Stimulated activated CD8-positive, alpha-beta memory T cell treated with anti-CD3 and anti-CD28 coated beads, Interleukin-15, amount 100 ng/mL, for 48 hours (primary cell): ENCODE data around the gene GNPNAT1.
"Not testable (repeated sequence)": the region's sequence is repeated elsewhere in the genome, so short reads cannot be mapped to it uniquely, and the experiment has no call there.

ENCODE experiments used
- DNase-seq, 2 donors: peaks; one replicate each; pipeline ENCODE4 v3.0.0-alpha.2; 2020; ENCODE audit warnings: low read depth in 2 of 2

The GNPNAT1 gene

DNA sequence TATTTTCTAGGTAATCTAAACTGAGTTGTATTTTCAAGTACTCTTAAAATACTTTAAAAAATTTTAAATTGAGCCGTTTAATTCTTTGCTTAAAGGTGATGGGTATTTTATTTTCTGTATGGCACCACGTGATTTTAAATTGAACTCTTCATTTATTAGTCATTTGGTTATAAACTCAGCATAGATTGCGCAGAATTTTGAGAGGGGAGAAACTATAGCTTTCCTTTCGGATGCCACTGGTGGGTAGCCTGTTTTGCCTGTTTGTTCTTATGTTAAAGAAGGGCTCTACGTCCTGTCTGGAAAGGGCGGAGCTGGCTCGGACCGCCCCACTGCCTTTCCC lies 61.9 kb downstream of the GNPNAT1 start:
- DNase-seq: no peak

DNA sequence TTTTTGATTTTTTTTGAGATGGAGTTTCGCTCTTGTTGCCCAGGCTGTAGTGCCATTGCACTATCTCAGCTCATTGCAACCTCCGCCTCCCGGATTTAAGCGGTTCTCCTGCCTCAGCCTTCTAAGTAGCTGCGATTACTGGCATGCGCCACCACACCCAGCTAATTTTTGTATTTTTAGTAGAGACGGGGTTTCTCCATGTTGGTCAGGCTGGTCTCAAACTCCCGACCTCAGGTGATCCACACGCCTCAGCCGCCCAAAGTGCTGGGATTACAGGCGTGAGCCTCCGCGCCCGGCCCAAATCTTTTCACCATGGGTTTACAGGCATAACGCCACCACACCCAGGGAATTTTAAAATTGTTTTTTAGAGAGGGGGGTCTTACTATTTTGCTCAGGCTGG lies 62.4 kb downstream of the GNPNAT1 start:
- not testable (repeated sequence) for DNase-seq

DNA sequence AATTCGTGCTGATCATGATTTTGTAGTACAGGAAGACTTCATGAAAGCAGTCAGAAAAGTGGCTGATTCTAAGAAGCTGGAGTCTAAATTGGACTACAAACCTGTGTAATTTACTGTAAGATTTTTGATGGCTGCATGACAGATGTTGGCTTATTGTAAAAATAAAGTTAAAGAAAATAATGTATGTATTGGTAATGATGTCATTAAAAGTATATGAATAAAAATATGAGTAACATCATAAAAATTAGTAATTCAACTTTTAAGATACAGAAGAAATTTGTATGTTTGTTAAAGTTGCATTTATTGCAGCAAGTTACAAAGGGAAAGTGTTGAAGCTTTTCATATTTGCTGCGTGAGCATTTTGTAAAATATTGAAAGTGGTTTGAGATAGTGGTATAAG lies 63.9 kb downstream of the GNPNAT1 start:
- DNase-seq: not testable (repeated sequence)
